ENCODE measurements around the gene SLC12A3.

The SLC12A3 gene

DNA sequence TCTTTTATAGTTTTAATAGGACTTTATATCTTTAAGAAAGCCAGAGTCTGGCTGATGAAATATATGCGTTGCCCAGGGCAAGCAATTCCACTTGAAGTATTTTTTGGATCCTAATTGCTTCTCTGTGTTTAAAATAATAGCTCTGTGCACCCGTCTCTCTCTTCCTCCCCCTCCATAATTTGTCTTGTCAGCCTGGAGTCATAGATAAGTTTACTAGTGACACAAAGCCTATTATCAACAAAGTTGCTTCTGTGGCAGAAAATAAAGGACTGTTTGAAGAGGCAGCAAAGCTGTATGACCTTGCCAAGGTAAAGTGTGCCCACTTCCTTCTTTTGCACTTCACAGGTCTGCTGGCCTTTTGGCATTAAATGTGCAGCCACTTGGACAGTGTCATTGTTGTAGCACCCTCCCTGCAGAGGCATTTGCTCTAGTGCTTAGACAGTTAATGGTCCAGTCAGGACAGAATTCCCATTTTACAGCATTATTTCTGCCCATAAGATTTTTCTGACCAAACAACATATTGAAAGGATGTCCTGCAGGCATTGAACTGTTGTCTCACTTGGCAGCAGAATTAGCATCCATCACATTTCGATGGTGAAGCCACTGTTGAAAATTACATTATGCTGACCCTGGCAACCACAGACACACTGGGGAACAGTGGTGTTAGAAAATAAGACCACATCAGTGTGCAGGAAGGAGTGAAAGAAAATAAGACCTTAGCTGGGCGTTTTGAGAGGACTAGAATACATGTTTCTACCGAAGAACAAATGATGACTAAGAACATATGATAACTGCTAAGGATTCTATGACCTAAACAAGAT, 28.4 kb upstream of the SLC12A3 start:
- no peak overlapping the region for H2AFZ ChIP-seq (ENCODE audit: low read depth, low read length)
- H3K36me3 ChIP-seq (ENCODE audit: insufficient read depth, low read length) = peaks cover 67% of the 10 kb centered on the region
- H3K9me3 ChIP-seq (ENCODE audit: low read length) = no peaks in the 10 kb centered on the region
- peaks cover 9% of the 10 kb centered on the region for H3K4me1 ChIP-seq (ENCODE audit: insufficient read depth, low read length)
- no peaks in the 10 kb centered on the region for H3K27me3 ChIP-seq (ENCODE audit: insufficient read depth, low read length)
- no peak overlapping the region for H3K4me3 ChIP-seq (ENCODE audit: low read length)

DNA sequence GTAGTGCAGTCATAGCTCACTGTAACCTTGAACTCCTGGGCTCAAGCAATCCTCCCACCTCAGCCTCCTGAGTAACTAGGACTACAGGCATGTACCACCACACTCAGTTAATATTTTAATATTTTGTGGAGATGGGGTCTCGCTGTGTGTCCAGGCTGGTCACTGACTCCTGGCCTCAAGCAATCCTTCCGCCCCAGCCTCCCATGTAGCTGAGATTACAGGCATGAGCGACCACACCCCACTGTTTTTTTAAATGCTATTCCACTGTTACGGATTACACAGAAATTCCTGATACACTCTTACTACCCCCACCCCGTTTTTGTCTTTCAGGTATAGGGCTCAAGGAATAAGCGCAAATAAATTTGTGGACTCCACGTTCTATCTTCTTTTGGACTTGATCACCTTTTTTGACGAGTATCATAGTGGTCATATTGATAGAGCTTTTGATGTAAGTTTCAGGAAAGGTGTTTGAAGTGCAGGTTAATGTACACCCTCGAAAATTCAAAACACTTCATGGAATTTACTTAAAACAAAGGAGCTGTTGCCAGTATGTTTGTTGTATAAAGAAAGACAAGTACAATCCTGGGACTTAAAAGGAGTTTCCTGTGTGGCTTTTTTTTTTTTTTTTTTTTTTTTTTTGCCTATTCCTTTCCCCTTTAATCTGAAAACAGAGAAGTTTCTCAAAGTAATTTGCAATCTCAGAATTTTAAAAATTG, 26.2 kb upstream of the SLC12A3 start:
- Histone ChIP-seq H3K4me3 (ENCODE audit: low read length) (no peak overlapping the region), H2AFZ (ENCODE audit: low read depth, low read length) (no peak overlapping the region), H3K36me3 (ENCODE audit: insufficient read depth, low read length) (peaks cover 68% of the 10 kb centered on the region), H3K27me3 (ENCODE audit: insufficient read depth, low read length) (no peaks in the 10 kb centered on the region), H3K4me1 (ENCODE audit: insufficient read depth, low read length) (peaks cover 9% of the 10 kb centered on the region), H3K9me3 (ENCODE audit: low read length) (no peaks in the 10 kb centered on the region)

DNA sequence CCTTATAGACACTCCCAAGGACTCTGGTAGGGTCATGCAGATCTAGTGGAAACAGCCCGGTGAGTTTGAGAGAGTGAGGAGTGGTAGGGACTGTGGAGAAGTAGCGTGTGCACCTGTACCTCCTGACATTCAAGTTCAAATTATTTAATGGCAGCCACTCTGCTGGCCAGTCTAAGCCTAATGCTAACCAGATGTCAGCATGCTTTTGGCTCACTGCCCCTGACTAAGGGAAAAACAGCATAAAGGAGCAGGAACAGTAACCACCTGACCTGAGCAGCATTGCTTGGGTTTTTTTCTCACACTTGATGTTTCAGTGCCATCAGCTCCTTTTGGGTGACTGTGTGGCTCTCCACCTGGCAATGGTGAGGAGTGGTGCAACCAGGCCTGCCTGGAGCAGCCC, 23.8 kb upstream of the SLC12A3 start:
- Histone ChIP-seq H3K36me3 (ENCODE audit: insufficient read depth, low read length) (peaks cover 75% of the 10 kb centered on the region), H3K27me3 (ENCODE audit: insufficient read depth, low read length) (no peaks in the 10 kb centered on the region), H3K4me1 (ENCODE audit: insufficient read depth, low read length) (no peaks in the 10 kb centered on the region), H3K9me3 (ENCODE audit: low read length) (no peaks in the 10 kb centered on the region), H2AFZ (ENCODE audit: low read depth, low read length) (no peak overlapping the region), H3K4me3 (ENCODE audit: low read length) (no peak overlapping the region)

DNA sequence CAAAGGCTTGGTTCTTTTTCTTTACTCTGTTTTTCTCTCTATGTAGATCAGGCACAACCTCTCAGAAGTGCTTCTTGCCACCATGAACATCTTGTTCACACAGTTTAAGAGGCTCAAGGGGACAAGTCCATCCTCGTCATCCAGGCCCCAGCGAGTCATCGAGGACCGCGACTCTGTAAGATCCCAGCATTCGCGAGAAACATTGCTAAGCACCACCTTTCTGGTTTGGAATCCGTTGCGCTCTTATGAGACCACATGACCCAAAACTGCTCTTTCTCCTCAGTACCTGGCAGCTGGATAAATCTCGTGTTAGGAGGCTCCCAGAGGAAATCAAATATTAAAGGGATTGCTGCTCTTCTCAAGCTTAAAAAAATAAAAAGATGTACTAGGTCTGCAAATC, 23.3 kb upstream of the SLC12A3 start:
- Histone ChIP-seq H3K36me3 (ENCODE audit: insufficient read depth, low read length) (peaks cover 70% of the 10 kb centered on the region), H2AFZ (ENCODE audit: low read depth, low read length) (no peak overlapping the region), H3K9me3 (ENCODE audit: low read length) (no peaks in the 10 kb centered on the region), H3K4me1 (ENCODE audit: insufficient read depth, low read length) (no peaks in the 10 kb centered on the region), H3K27me3 (ENCODE audit: insufficient read depth, low read length) (no peaks in the 10 kb centered on the region), H3K4me3 (ENCODE audit: low read length) (no peak overlapping the region)

DNA sequence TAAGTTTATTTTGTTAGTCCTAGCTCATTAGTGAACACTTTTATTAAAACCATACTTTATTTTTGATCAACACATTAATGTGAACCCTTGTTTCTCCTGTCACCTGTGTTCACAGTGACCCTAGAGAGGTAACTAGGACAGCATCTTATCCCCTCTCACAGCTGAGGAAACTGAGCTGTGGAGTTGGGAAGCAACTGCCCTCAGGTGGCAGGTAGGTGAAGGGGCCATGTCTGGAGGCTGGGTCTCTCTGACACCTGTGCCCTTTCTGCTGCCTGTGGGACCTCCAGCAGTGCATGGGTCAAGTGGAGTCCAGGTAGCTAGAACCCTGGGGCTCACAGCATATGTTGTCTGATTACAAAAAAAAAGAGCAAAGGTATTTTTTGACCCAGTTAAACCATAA, 22.9 kb upstream of the SLC12A3 start:
- no peaks in the 10 kb centered on the region for H3K27me3 ChIP-seq (ENCODE audit: insufficient read depth, low read length)

DNA sequence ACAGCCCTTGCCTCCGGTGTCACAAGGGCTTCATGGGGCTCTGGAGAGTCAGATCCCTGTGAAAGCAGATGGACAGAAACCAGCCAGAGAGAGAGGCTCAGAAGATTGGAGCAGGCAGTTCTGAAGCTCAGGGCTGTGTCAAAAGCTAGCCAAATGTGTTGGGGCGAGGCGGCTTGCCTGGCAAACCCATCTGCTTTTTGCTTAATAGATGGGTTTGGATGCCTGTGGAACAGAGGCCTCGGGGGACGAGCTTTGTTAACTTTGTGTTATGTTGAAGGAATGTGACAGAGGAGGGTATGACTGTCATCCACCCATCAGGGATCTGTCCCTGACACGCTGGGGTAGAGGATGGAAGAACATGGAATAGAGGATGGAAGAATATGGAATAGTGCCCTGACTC, 21.0 kb upstream of the SLC12A3 start:
- no peaks in the 10 kb centered on the region for H3K9me3 ChIP-seq (ENCODE audit: low read length)
- no peak overlapping the region for H3K4me3 ChIP-seq (ENCODE audit: low read length)
- H2AFZ ChIP-seq (ENCODE audit: low read depth, low read length) = no peak overlapping the region
- H3K27me3 ChIP-seq (ENCODE audit: insufficient read depth, low read length) = no peaks in the 10 kb centered on the region
- H3K4me1 ChIP-seq (ENCODE audit: insufficient read depth, low read length) = peaks cover 10% of the 10 kb centered on the region
- H3K36me3 ChIP-seq (ENCODE audit: insufficient read depth, low read length) = peaks cover 51% of the 10 kb centered on the region

More for the DNA sequence above, 22.9 kb upstream of the SLC12A3 start:
- Histone ChIP-seq H3K4me3 (ENCODE audit: low read length) (no peak overlapping the region), H3K9me3 (ENCODE audit: low read length) (no peaks in the 10 kb centered on the region), H2AFZ (ENCODE audit: low read depth, low read length) (no peak overlapping the region), H3K4me1 (ENCODE audit: insufficient read depth, low read length) (no peaks in the 10 kb centered on the region), H3K36me3 (ENCODE audit: insufficient read depth, low read length) (peaks cover 68% of the 10 kb centered on the region)

DNA sequence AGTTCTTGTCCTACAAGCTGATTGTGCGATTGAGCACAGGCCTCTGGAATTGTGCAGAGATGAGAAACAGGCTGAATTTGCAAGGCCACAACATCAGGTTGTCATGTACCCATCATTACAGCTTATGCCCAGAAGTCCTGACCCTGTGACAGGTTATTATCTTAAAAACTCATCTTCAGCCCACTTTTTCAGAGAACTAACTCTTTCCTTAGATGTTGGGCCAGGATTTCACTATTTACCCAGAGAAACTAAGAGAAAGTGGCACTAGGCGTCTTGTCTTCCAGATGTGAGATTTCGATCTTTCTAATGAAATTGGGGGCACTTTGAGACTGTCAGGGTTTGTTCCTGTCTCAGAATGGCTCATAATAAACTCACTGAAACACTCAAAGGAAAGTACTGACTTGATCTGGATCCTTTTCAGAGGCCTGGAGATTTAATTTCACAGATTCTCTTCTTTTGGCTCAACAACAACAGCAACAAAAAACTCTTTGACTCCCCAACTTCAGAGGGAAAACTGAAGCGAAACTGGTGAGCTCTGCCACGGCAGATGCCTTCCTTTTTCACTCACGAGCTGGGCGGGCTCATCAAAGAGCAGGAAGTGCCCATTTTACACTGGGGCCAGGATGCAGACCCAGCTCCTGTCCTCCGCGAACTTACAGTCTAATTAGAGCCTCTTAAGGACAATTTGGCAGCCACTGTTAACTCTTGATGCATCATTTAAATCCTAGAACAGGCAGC, 17.7 kb upstream of the SLC12A3 start:
- no peaks in the 10 kb centered on the region for H3K9me3 ChIP-seq (ENCODE audit: low read length)
- peaks cover 33% of the 10 kb centered on the region for H3K36me3 ChIP-seq (ENCODE audit: insufficient read depth, low read length)
- no peak overlapping the region for H2AFZ ChIP-seq (ENCODE audit: low read depth, low read length)
- peaks cover 27% of the 10 kb centered on the region for H3K4me1 ChIP-seq (ENCODE audit: insufficient read depth, low read length)
- no peak overlapping the region for H3K4me3 ChIP-seq (ENCODE audit: low read length)
- H3K27me3 ChIP-seq (ENCODE audit: insufficient read depth, low read length) = no peaks in the 10 kb centered on the region

DNA sequence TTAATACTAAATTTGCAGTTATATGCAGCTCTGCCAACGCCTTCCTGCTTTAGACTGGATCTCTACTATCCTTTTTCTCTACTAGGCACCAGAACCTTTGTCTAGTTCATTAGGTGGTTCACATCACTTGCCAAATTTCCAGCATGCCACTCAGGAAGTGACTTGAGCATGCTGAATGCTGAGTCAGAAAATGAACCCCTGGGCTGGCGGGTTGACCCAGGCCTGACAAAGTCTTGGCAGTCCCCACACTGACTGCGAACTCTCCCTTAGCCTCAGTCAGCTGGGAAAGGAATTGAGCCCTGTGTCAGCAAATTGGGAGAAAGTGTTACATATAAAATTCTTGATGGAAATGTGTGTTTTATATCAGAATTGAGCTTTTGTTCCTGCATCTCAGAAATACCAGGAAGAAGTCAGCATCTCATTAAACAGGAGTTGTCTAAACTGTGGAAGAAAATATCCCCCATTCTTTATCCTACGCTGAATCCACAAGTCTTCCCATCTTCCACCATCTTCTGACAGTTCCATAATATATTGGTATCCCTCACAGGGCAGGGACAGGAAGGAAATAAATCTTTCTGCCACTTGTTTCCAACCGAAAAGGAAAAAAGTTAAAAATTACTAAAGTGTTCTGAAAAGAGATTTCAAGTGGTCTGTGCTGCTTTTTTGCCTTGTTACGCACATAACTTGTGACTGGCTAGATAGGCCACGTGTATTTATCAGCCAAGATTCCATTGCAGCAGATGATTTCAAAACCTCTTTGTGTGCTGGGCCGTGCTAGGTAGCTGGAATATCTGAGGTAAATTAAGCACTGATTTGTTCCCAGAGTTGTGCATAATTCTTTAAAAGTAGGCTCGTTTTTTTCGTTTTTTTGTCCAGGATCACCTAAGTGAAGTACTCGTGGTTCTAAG, 16.7 kb upstream of the SLC12A3 start:
- Histone ChIP-seq H3K4me1 (ENCODE audit: insufficient read depth, low read length) (peaks cover 27% of the 10 kb centered on the region), H3K27me3 (ENCODE audit: insufficient read depth, low read length) (no peaks in the 10 kb centered on the region), H3K36me3 (ENCODE audit: insufficient read depth, low read length) (peaks cover 23% of the 10 kb centered on the region), H3K9me3 (ENCODE audit: low read length) (no peaks in the 10 kb centered on the region), H2AFZ (ENCODE audit: low read depth, low read length) (no peak overlapping the region), H3K4me3 (ENCODE audit: low read length) (no peak overlapping the region)

DNA sequence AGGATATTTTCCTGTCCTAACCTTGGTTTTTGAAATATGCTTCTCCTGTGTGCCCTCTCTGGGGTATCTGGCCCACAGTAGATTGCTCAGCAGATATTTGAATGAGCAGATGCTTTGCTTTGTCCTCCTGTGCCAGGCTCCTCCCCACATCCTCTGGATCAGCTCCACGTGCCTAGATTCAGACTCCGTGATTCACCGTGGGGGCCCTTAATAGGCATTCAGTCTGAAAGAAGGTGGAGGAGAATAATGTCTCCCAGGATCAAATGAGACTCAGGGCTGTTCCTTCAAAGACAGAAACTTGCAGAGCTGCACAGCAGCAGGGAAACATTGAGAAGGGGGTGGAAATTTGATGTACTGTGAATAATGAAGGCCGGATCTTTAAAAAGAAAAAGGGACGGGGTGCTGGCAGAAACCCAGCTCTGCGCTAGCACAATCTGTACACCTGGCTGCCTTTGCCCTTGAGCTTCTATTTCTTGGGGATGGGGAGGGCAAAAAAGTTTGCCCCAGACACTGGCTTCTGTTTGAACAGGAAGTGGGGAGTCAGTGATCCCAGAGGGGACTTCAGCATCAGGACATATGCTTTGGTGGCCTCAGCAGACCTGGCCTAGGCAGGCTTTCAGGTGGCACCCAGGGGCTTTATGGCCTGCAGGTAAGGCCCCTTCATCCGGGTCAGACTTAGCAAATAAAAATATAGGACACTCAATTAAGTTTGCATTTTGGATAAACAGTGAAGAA, 15.9 kb upstream of the SLC12A3 start:
- Histone ChIP-seq H3K4me3 (ENCODE audit: low read length) (no peak overlapping the region), H3K9me3 (ENCODE audit: low read length) (no peaks in the 10 kb centered on the region), H3K4me1 (ENCODE audit: insufficient read depth, low read length) (peaks cover 27% of the 10 kb centered on the region), H3K27me3 (ENCODE audit: insufficient read depth, low read length) (no peaks in the 10 kb centered on the region), H2AFZ (ENCODE audit: low read depth, low read length) (no peak overlapping the region), H3K36me3 (ENCODE audit: insufficient read depth, low read length) (peaks cover 15% of the 10 kb centered on the region)

DNA sequence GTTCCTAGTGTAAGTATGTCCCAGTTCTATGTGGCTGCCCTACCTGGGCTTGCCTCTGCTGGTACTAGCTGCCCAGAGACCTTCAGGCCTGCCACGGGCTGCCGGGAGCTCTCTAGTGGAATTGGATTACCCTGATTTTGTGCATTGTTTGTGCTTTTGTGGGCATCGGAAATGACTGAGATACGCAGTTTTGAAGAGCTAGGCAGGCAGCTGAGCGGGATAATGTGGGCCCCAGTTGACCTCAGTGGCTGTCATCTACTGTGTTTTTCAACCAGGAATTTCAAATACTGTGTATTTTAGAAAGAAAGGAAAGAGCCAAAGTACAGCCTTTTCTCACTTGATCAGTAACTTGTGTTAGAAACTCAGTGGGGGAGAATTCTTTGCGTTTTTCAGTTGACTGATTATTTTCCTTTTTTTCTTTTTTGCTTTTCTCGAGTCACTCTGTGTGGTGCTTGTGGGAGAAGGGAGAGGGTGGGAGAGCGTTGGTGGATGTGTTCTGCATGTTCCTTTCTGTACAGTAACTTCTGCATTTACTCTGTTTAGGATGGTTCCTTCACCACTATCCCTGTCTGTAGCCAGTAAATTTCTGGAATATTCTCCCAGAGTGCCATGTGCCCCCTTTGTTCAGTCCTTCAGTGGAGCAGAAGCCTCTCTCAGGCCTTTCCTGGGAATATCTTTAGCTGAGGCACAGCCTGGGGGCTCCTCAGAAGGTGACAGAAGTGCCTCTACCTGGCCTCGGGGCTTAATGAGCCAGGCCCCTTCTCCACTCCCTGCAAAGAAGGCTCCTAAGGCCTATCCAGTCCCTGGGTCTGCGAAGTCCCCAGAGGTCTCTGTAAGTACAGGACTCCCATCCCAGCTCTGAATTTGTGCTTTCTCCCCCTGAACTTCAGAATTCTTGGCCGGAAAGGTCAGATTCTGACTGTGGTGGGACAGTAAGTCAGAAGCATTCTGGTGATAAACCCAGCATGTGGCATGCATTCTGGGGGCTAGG, 15.0 kb upstream of the SLC12A3 start:
- Histone ChIP-seq H3K9me3 (ENCODE audit: low read length) (no peaks in the 10 kb centered on the region), H3K4me1 (ENCODE audit: insufficient read depth, low read length) (peaks cover 27% of the 10 kb centered on the region), H3K4me3 (ENCODE audit: low read length) (no peak overlapping the region), H2AFZ (ENCODE audit: low read depth, low read length) (no peak overlapping the region), H3K36me3 (ENCODE audit: insufficient read depth, low read length) (peaks cover 7% of the 10 kb centered on the region), H3K27me3 (ENCODE audit: insufficient read depth, low read length) (no peaks in the 10 kb centered on the region)

DNA sequence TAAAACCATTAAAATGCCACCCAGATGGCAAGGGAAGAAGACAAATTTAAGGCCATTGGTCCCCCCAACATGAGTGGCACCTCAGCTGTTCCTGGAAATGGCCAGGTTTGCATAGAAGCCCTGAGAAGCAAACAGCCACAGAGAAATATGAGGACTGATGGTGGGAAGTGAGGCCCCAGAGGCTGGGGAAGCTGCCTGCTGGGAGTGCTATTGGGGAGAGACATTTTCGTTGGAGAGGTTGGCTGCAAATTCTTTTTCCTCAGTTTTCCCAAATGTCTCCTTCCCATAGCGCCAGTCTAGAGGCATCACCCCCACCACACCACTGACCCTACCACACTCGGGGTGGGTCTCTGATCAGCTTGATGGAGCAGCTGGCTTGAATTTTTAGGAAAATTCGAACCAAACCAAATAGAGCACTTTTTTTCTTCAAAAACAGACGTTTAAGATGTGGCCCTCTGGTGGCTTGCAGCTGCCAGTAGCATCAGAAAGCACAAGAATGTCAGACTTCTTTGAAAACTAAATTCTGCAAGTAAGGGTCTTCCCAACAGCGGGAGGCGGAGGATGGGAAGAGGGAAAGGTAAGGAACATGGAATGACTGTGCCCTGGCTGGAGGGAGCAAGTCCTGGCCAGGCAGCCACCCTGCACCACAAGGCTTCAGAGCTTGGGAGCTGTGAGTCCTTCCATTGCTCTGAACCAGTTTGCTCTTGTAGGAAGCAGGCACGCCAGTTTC, 13.2 kb upstream of the SLC12A3 start:
- H3K4me1 ChIP-seq (ENCODE audit: insufficient read depth, low read length) = peaks cover 27% of the 10 kb centered on the region

More for the DNA sequence above, 13.2 kb upstream of the SLC12A3 start:
- H3K9me3 ChIP-seq (ENCODE audit: low read length) = no peaks in the 10 kb centered on the region
- H2AFZ ChIP-seq (ENCODE audit: low read depth, low read length) = no peak overlapping the region
- H3K4me3 ChIP-seq (ENCODE audit: low read length) = no peak overlapping the region
- H3K27me3 ChIP-seq (ENCODE audit: insufficient read depth, low read length) = no peaks in the 10 kb centered on the region
- no peaks in the 10 kb centered on the region for H3K36me3 ChIP-seq (ENCODE audit: insufficient read depth, low read length)

Data from neuron (in vitro differentiated cells).